GM19328 (cell line): ENCODE data around the gene POFUT1.
"Not testable (repeated sequence)": the region's sequence is repeated elsewhere in the genome, so short reads cannot be mapped to it uniquely, and the experiment has no call there.

Experiments
- ATAC-seq: cut with Tn5 transposase; IDR thresholded peaks from one replicate; pipeline ENCODE4 v1.9.1; 2021; ENCODE audit warnings: mild to moderate bottlenecking, moderate library complexity; ENCODE audit not compliant: unreplicated experiment

POFUT1 gene

GRCh38 chr20:32188376-32189122 lies 19.1 kb upstream of the POFUT1 start:
- ATAC-seq, result no peak

- no peak for ATAC-seq
Observed at GRCh38 chr20:32189123-32189410, 18.6 kb upstream of the POFUT1 start.

- no peak for ATAC-seq
Observed at GRCh38 chr20:32189691-32190615, 17.7 kb upstream of the POFUT1 start.

DNA sequence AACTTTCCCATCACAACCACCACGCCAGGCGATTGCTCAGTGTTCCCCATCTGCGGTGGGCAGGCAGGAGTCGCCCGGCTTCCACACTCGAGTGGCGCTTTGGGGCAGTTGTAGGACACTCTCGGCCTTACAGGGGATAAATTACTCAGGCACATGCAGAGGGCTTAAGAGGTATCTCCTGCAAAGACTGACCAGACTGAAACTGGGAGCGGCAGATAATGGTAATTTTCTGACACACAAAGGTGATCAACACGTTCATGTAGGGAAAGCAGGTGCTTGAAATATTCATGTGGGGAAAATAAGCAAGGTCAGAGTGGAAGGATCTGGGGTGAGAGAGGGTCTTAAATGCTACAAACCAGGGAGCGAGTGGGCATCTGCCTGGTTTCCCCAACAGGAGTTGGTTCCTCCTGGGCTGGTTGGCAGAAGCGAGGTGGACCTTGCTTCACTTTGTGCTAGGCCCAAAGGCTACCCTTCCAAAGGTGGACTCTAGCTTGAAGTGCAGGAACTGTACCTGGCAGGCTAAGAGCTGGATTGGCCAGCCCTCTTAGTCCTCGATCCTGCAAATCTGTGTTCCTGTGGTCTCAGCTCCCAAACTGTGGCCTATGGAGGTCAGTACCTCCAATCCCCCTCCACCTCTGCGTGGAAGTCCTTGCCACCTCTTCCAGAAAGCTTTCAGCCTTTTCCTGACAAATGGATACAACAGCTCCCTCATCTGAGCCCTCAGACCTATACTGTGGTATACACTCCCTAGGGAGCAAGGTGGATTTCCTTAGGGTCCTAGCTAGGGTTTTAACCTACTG lies 16.9 kb upstream of the POFUT1 start:
- no peak for ATAC-seq

DNA sequence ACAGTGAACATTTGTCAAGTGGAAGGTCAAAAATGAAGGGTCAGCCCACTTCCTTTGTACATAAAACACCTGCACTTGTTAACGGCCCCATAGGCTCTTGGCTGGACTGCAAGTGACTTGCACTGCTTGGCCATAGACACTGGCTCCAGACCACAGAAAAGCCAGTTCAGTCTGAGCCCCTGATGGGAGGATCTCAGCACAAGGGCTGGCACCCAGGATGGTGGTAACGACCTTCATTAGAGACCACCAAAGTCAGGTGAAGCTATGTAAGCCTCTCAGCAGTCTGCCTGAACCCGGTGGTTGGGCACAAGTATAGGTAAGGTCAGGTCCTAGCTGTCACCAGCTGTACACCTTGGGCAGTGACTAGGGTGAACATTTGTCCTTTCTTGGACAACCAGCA lies 16.3 kb upstream of the POFUT1 start:
- ATAC-seq, result no peak

GRCh38 chr20:32191873-32192272 lies 15.8 kb upstream of the POFUT1 start:
- no peak for ATAC-seq

- no peak for ATAC-seq
Observed at GRCh38 chr20:32192698-32193097, 15.0 kb upstream of the POFUT1 start.

GRCh38 chr20:32193336-32193735 lies 14.3 kb upstream of the POFUT1 start:
- ATAC-seq, result not testable (repeated sequence)

- ATAC-seq, result no peak
Observed at GRCh38 chr20:32193996-32194395, 13.7 kb upstream of the POFUT1 start.

DNA sequence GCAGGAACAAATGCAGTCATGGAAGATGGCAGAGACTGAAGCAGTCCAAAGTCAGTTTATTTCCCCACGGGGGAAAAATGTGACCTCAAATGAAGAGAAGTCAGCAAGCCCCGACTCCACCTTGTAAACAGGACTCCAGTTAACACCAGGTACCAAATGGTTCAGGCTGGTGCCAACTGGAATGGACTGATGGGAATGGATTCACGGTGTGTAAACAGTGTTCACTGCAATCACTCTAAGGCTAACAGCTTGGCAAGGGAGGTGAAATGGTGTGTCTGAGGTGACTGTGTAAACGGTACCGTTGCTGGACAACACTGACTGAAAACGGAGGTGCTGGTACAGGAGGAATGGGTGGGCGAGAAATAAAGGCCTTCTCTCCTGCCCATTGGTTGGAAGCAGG lies 12.1 kb upstream of the POFUT1 start:
- ATAC-seq, result no peak

DNA sequence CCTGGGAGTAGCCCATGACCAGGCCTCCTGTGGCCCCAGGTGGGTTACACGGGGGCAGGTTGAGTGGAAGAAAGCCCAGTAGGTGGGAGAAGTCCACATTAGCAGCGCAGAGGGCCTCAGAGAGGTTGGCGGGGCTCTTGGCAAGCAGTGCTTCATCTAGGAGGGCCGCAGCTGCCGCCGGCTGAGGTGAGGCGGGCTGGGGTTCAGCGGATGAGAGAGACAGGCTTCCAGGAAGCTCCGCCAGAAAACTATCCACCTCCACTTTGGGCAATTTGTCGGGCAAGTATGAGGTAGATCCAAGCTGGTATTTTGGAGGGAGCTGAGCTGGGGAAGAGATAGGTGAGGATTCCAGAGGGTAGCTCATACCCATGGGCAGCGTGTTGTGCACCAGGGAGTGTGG lies 11.1 kb upstream of the POFUT1 start:
- ATAC-seq, result not testable (repeated sequence)

GRCh38 chr20:32197136-32197535 lies 10.5 kb upstream of the POFUT1 start:
- ATAC-seq, result not testable (repeated sequence)

DNA sequence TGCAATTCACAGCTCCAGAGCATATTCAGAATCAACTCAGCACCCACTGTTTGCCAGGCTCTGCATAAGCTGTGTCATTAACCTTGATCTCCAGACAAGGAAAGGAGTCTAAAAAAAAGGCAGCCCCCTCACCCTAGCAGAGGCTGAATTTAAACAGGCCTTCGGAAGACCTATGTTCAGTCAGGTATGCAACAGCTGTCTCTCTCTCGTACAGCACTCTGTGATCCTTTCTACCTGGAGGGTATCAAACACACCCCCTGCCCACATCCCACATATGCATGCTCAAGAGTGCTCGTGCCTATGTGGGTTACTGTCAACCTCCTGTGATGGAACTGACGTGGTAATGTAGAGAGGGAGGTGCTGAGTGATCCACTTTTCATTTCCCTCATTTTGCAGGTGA lies 8.7 kb upstream of the POFUT1 start:
- no peak for ATAC-seq

DNA sequence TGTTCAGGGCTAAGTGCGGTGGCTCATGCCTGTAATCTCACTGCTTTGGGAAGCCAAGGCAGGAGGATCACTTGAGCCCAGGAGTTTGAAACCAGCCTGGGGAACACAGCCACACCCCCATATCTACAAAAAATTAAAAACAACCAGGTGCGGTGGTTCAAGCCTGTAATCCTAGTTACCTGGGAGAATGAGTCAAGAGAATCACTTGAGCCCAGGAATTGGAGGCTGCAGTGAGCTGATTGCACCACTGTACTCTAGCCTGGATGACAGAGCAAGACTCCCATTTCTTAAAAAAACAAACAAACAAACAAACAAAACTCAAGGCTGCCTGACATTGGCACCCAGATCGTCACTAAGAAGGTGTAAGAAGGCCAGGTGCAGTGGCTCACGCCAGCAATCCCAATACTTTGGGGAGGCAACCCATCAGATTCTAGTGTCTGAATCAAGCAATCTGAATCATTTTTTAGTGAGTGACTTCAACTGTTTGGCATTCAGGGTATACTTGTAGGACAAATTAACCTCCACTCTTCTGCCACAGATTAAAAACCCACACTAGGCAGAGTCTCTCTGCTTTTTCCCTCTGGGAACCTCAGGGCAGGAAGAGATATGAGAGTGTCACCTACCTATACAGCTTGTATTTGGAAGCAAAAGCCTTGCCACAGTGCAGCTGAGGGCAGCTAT lies 6.2 kb upstream of the POFUT1 start:
- no peak for ATAC-seq

DNA sequence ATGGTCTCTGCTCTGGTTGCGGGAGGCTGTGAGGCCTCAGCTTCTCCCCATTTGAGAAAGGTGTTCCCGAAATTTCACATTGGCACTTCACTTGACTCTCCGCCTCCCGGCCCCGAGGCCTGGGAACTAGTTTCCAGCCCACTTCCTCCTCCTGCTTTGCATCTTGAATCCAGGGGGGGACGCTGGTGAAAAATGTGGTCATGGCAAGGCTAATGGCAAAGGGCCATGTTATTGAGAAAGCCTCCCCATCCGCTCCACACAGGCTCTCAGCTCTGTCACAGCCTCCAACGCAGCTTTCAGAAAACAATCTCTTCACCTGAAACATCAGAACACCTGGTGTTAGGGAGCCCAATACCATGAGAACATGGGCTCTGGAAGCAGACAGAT lies 5.7 kb upstream of the POFUT1 start:
- ATAC-seq, result no peak

- no peak for ATAC-seq
Observed at GRCh38 chr20:32203356-32204204, 4.1 kb upstream of the POFUT1 start.

DNA sequence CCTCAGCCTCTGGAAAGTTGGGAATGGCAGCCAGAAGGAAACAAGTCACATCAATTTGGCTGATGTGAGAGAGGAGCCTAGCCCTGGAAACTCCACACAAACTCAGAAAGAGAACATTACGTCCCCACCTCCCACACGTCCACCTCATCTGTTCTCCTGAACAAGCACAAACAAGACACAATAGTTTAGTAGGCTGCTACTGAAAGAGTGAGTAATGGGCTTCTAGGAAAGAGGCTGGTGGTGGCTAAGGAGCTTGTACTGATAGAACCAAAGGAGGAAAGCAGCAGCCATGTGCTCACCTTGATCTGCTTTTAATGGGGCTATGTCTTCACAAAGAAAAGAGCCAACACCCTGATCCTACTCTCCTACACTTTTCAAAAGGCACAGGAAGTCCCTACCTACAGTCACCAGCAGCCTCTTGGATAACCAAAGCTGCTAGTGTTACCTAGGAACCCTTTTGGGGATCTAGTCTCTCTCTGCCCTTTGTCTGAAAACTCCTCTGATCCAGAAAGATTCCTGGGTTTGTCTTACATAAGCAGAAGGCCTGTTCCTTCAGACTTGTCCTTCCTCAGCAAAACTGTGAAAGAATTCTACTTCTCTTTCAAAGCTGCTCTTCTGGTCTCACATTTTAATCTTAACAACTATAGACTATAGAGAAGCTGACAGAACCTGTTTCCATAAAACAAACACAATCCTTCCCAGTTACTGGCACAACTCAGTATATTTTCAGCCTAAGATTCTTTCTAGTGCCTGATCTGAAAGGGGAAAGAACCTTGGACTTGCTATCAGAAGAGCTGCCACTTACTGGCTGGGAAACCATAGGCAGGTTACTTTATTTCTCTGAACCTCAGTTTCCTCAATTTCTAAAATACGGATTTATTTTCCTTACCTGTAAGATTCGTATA lies 3.2 kb upstream of the POFUT1 start:
- ATAC-seq, result no peak

DNA sequence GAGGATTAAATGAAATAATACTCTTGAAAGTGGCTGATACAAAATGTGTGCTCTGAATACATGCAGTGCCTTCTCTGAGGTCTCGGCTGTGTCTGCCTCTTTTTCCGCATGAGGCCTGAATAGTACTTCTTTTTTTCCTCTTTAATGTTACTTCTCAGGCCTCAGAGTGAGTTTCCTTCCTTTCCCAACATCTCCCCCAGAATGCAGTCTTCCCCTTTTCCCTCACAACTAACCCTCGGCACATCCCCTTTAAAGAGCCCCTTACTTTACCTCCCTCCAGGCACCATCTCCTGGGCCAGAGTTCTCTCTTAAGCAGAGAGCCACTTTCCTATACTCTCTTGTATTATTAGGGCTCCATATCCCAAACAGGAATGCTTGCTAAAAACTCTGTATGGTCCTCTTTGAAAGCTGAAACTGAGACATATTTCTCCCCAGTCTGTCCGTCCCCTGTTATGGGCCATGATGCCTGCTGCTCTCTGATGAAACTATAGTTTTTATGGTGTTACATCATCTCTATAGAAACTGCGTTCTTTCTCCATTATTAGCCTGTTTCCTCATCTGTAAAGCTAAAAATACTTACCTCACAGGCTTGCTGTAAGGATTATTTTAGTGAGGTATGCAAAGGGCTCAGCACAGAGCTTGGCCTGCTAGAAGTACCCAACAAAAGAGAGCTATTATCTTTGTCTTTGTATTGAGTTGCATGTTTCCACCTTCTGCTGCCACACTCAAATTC lies 2.4 kb upstream of the POFUT1 start:
- no peak for ATAC-seq
